Hematopoietic multipotent progenitor cell treated with erythropoietin and hydrocortisone succinate and interleukin-3 and kit ligand, for 4 days (in vitro differentiated cells): ENCODE data around the gene NTRK3.
A peak's percentile ranks its signal among the peaks of the same experiment; 100 is the strongest.

Experiments
- DNase-seq: peaks from one replicate; pipeline ENCODE4 v3.0.0-alpha.2; 2015

NTRK3 gene

GRCh38 chr15:88177451-88177850 lies 79.1 kb downstream of the NTRK3 start:
- DNase-seq = no peak

GRCh38 chr15:88174571-88174970 lies 82.0 kb downstream of the NTRK3 start:
- DNase-seq = no peak

- peak; percentile 53 for DNase-seq
Observed at GRCh38 chr15:88166082-88166993, 90.2 kb downstream of the NTRK3 start.

GRCh38 chr15:88161636-88162035 lies 94.9 kb downstream of the NTRK3 start:
- DNase-seq = no peak

GRCh38 chr15:88155310-88155709 lies 101.2 kb downstream of the NTRK3 start:
- DNase-seq = no peak

- DNase-seq = no peak
Observed at GRCh38 chr15:88152672-88153071, 103.9 kb downstream of the NTRK3 start.

GRCh38 chr15:88147760-88148159 lies 108.8 kb downstream of the NTRK3 start:
- DNase-seq = no peak

- DNase-seq = no peak
Observed at GRCh38 chr15:88144921-88145653, 111.5 kb downstream of the NTRK3 start.

- DNase-seq = no peak
Observed at GRCh38 chr15:88142121-88142520, 114.4 kb downstream of the NTRK3 start.

- no peak for DNase-seq
Observed at GRCh38 chr15:88141269-88141889, 115.2 kb downstream of the NTRK3 start.

GRCh38 chr15:88140398-88140797 lies 116.1 kb downstream of the NTRK3 start:
- DNase-seq = no peak

GRCh38 chr15:88139936-88140335 lies 116.6 kb downstream of the NTRK3 start:
- DNase-seq = no peak

GRCh38 chr15:88133795-88134194 lies 122.7 kb downstream of the NTRK3 start:
- DNase-seq = no peak

- no peak for DNase-seq
Observed at GRCh38 chr15:88132499-88132898, 124.0 kb downstream of the NTRK3 start.

- no peak for DNase-seq
Observed at GRCh38 chr15:88131937-88132336, 124.6 kb downstream of the NTRK3 start.

GRCh38 chr15:88127432-88127790 lies 129.1 kb downstream of the NTRK3 start:
- no peak for DNase-seq

GRCh38 chr15:88126695-88127431 lies 129.7 kb downstream of the NTRK3 start:
- no peak for DNase-seq

- no peak for DNase-seq
Observed at GRCh38 chr15:88125576-88125975, 131.0 kb downstream of the NTRK3 start.

GRCh38 chr15:88124199-88124598 lies 132.3 kb downstream of the NTRK3 start:
- no peak for DNase-seq

GRCh38 chr15:88121968-88122530 lies 134.5 kb downstream of the NTRK3 start:
- DNase-seq = no peak

GRCh38 chr15:88120026-88120425 lies 136.5 kb downstream of the NTRK3 start:
- DNase-seq = no peak

GRCh38 chr15:88118741-88119140 lies 137.8 kb downstream of the NTRK3 start:
- no peak for DNase-seq

GRCh38 chr15:88118035-88118434 lies 138.5 kb downstream of the NTRK3 start:
- DNase-seq = no peak
